AG08395 (cell line): Measurements from ENCODE around the gene GLIPR2.
A peak's percentile ranks its signal among the peaks of the same experiment; 100 is the strongest.
"Not testable (repeated sequence)": the region's sequence is repeated elsewhere in the genome, so short reads cannot be mapped to it uniquely, and the experiment has no call there.

Source experiments
- DNase-seq: peaks from one replicate; pipeline ENCODE4 v3.0.0; 2012; ENCODE audit warnings: mixed read lengths, low spot score

GLIPR2 gene

GRCh38 chr9:36136272-36136893 lies at the start of gene GLIPR2:
GLIPR2 (plus strand) TSS chr9:36136733; CDS start chr9:36136779, 46 bp downstream.
- peak; percentile 92 for DNase-seq

- not testable (repeated sequence) for DNase-seq
Measured at GRCh38 chr9:36087054-36087453, 49.5 kb upstream of the GLIPR2 start.

GRCh38 chr9:36088020-36088419 lies 48.5 kb upstream of the GLIPR2 start:
- no peak for DNase-seq

GRCh38 chr9:36091026-36091953 lies 45.2 kb upstream of the GLIPR2 start:
- DNase-seq, result peak; percentile 35

- DNase-seq, result no peak
Measured at GRCh38 chr9:36092014-36092413, 44.5 kb upstream of the GLIPR2 start.

GRCh38 chr9:36092509-36093215 lies 43.9 kb upstream of the GLIPR2 start:
- DNase-seq, result no peak

- no peak for DNase-seq
Measured at GRCh38 chr9:36093384-36093783, 43.1 kb upstream of the GLIPR2 start.

GRCh38 chr9:36099718-36100117 lies 36.8 kb upstream of the GLIPR2 start:
- no peak for DNase-seq

GRCh38 chr9:36100532-36100931 lies 36.0 kb upstream of the GLIPR2 start:
- DNase-seq, result peak; percentile 46

GRCh38 chr9:36101916-36102741 lies 34.4 kb upstream of the GLIPR2 start:
- peak; percentile 88 for DNase-seq

GRCh38 chr9:36102742-36103495 lies 33.6 kb upstream of the GLIPR2 start:
- DNase-seq, result peak; percentile 34

GRCh38 chr9:36109071-36109470 lies 27.5 kb upstream of the GLIPR2 start:
- no peak for DNase-seq

- no peak for DNase-seq
Measured at GRCh38 chr9:36110434-36110833, 26.1 kb upstream of the GLIPR2 start.

- no peak for DNase-seq
Measured at GRCh38 chr9:36112516-36112915, 24.0 kb upstream of the GLIPR2 start.

GRCh38 chr9:36113999-36114398 lies 22.5 kb upstream of the GLIPR2 start:
- no peak for DNase-seq

GRCh38 chr9:36116593-36116992 lies 19.9 kb upstream of the GLIPR2 start:
- no peak for DNase-seq

- no peak for DNase-seq
Measured at GRCh38 chr9:36118201-36118600, 18.3 kb upstream of the GLIPR2 start.

GRCh38 chr9:36118706-36119105 lies 17.8 kb upstream of the GLIPR2 start:
- DNase-seq, result no peak

GRCh38 chr9:36119476-36119875 lies 17.1 kb upstream of the GLIPR2 start:
- DNase-seq, result no peak

GRCh38 chr9:36120705-36121104 lies 15.8 kb upstream of the GLIPR2 start:
- no peak for DNase-seq

- DNase-seq, result no peak
Measured at GRCh38 chr9:36121971-36122370, 14.6 kb upstream of the GLIPR2 start.
